KMS-11 (cell line): Measurements from ENCODE around the gene ADGRD1.
"Not testable (repeated sequence)": the region's sequence is repeated elsewhere in the genome, so short reads cannot be mapped to it uniquely, and the experiment has no call there.

Experiments
- H2AFZ ChIP-seq: fragments of 200-600 bp; sonication (generic); 2 replicates; pipeline ENCODE4 v1.6.1; 2016; ENCODE audit warnings: antibody characterized with exemption, mixed run types, low read depth
- H3K27ac ChIP-seq: fragments of 200-600 bp; sonication (generic); 2 replicates; pipeline ENCODE4 v1.6.1; 2016; ENCODE audit warnings: mild to moderate bottlenecking, mixed run types
- H3K27me3 ChIP-seq: fragments of 200-600 bp; sonication (generic); 2 replicates; pipeline ENCODE4 v1.6.1; 2017; ENCODE audit warnings: mild to moderate bottlenecking, low read depth, mixed run types, moderate library complexity; ENCODE audit not compliant: insufficient read depth
- H3K36me3 ChIP-seq: fragments of 200-600 bp; sonication (generic); 2 replicates; pipeline ENCODE4 v1.6.1; 2017; ENCODE audit warnings: mild to moderate bottlenecking, mixed run types; ENCODE audit not compliant: insufficient read depth
- H3K4me1 ChIP-seq: fragments of 200-600 bp; sonication (generic); 2 replicates; pipeline ENCODE4 v1.6.1; 2016; ENCODE audit warnings: mild to moderate bottlenecking, low read depth, mixed run types; ENCODE audit not compliant: poor library complexity, severe bottlenecking
- H3K4me2 ChIP-seq: fragments of 200-600 bp; sonication (generic); 2 replicates; pipeline ENCODE4 v1.7.0; 2016; ENCODE audit warnings: mild to moderate bottlenecking, mixed run types
- H3K4me3 ChIP-seq: fragments of 200-600 bp; sonication (generic); IDR thresholded peaks from 2 replicates; pipeline ENCODE4 v1.6.1; 2017; ENCODE audit warnings: low read depth, low read length, mixed read lengths; ENCODE audit not compliant: insufficient read depth
- H3K79me2 ChIP-seq: fragments of 200-600 bp; sonication (generic); 2 replicates; pipeline ENCODE4 v1.6.1; 2016; ENCODE audit warnings: low read depth, mixed run types; ENCODE audit not compliant: insufficient read depth
- H3K9ac ChIP-seq: fragments of 200-600 bp; sonication (generic); 2 replicates; pipeline ENCODE4 v1.6.1; 2016; ENCODE audit warnings: mild to moderate bottlenecking, mixed run types
- H4K20me1 ChIP-seq: fragments of 200-600 bp; sonication (generic); 2 replicates; pipeline ENCODE4 v1.6.1; 2016; ENCODE audit warnings: mild to moderate bottlenecking, mixed run types; ENCODE audit not compliant: insufficient read depth
- TF ChIP-seq, protein P1 (sequence below): fragments of 200-600 bp; sonication (generic); conservative IDR thresholded peaks from 2 replicates; pipeline ENCODE4 v1.6.1; 2017; ENCODE audit warnings: low read depth, mild to moderate bottlenecking, antibody characterized with exemption, low read length, moderate library complexity, mixed read lengths

Gene ADGRD1

GRCh38 chr12:131118371-131118770, 164.7 kb downstream of the ADGRD1 start:
- H3K4me2 ChIP-seq = no peak overlapping the region
- no peaks in the 10 kb centered on the region for H4K20me1 ChIP-seq
- no peaks in the 10 kb centered on the region for H3K36me3 ChIP-seq
- no peak overlapping the region for H3K9ac ChIP-seq
- H2AFZ ChIP-seq = no peak overlapping the region
- H3K4me1 ChIP-seq = no peaks in the 10 kb centered on the region
- H3K79me2 ChIP-seq = no peaks in the 10 kb centered on the region
- no peaks in the 10 kb centered on the region for H3K27me3 ChIP-seq
- H3K27ac ChIP-seq = no peak overlapping the region
- TF ChIP-seq, protein P1, sequence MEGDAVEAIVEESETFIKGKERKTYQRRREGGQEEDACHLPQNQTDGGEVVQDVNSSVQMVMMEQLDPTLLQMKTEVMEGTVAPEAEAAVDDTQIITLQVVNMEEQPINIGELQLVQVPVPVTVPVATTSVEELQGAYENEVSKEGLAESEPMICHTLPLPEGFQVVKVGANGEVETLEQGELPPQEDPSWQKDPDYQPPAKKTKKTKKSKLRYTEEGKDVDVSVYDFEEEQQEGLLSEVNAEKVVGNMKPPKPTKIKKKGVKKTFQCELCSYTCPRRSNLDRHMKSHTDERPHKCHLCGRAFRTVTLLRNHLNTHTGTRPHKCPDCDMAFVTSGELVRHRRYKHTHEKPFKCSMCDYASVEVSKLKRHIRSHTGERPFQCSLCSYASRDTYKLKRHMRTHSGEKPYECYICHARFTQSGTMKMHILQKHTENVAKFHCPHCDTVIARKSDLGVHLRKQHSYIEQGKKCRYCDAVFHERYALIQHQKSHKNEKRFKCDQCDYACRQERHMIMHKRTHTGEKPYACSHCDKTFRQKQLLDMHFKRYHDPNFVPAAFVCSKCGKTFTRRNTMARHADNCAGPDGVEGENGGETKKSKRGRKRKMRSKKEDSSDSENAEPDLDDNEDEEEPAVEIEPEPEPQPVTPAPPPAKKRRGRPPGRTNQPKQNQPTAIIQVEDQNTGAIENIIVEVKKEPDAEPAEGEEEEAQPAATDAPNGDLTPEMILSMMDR = no peak
- no peak overlapping the region for H3K4me3 ChIP-seq

DNA sequence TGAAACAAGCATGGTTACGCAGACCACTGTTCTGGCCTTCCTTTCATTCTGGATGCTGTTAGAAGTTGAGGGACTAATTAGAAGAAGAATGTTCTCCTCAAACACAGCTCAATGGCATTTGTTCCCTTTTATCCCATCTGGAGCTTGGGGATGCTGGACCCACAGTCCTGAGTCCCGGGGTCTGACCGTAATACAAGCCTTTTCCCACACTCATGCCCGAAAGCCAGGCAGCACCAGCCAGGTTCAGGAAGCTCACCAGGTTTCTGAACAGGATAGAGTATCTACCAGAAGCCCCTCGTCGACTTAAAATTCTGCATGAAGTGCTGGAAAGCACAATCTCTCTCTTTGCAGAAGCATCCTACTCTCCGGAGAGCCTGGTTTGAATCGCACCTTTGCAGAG, 165.6 kb downstream of the ADGRD1 start:
- H4K20me1 ChIP-seq, H3K79me2 ChIP-seq, H3K4me2 ChIP-seq, H3K27ac ChIP-seq, H3K4me1 ChIP-seq, H3K9ac ChIP-seq, H3K36me3 ChIP-seq, H3K27me3 ChIP-seq, H2AFZ ChIP-seq, H3K4me3 ChIP-seq: not testable (repeated sequence)

- Histone ChIP-seq H3K27ac (no peak overlapping the region), H3K4me3 (no peak overlapping the region), H4K20me1 (no peaks in the 10 kb centered on the region), H3K4me2 (no peak overlapping the region), H3K79me2 (no peaks in the 10 kb centered on the region), H3K36me3 (no peaks in the 10 kb centered on the region), H3K27me3 (no peaks in the 10 kb centered on the region), H3K9ac (no peak overlapping the region), H3K4me1 (no peaks in the 10 kb centered on the region), H2AFZ (no peak overlapping the region)
- TF ChIP-seq, protein P1 = no peak
Observed at GRCh38 chr12:131119936-131120335, 166.2 kb downstream of the ADGRD1 start.

- H3K9ac ChIP-seq = no peak overlapping the region
- no peaks in the 10 kb centered on the region for H3K79me2 ChIP-seq
- H2AFZ ChIP-seq = no peak overlapping the region
- H3K4me3 ChIP-seq = no peak overlapping the region
- no peak overlapping the region for H3K4me2 ChIP-seq
- TF ChIP-seq, protein P1 = no peak
- no peaks in the 10 kb centered on the region for H3K36me3 ChIP-seq
- no peak overlapping the region for H3K27ac ChIP-seq
- H3K27me3 ChIP-seq = no peaks in the 10 kb centered on the region
- H3K4me1 ChIP-seq = no peaks in the 10 kb centered on the region
- H4K20me1 ChIP-seq = no peaks in the 10 kb centered on the region
Observed at GRCh38 chr12:131120831-131121271, 167.1 kb downstream of the ADGRD1 start.

DNA sequence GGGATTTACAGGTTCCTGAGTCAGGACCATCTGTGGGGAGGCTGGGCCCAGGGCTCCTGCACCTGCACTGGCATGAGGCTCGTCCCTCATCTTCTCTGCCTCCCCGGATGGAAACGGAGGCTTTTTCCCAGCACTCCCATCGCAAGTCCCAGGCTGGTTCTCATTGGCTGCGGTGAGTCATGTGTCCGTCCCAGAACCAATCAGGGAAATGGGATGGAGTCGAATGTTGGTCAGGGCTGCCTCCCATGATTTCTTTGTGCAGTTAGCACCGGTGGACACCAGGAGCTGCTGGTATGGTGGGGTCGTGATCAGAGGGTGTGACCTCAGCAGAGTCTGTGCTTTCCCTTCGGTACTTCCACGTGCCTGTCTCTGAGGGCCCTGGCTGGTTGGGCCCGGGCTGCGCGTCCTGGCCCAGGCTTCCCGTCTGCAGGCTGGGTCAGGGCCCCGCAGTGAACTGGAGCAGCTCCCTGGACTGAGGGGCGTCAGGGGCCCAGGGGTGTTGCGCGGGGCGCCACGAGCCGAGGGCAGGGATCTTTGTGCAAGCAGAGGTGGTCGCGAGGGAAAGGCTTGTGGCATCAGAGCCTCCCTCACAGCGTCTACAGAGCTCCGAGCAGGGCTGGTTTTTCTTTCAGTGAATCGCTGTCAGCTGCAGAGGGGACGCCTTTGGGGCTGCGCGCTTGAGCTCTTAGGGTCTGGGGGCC, 168.1 kb downstream of the ADGRD1 start:
- TF ChIP-seq, protein P1 = no peak
- Histone ChIP-seq H3K79me2 (no peaks in the 10 kb centered on the region), H2AFZ (no peak overlapping the region), H3K4me3 (no peak overlapping the region), H3K27me3 (no peaks in the 10 kb centered on the region), H4K20me1 (no peaks in the 10 kb centered on the region), H3K27ac (no peak overlapping the region), H3K4me2 (no peak overlapping the region), H3K36me3 (no peaks in the 10 kb centered on the region), H3K4me1 (no peaks in the 10 kb centered on the region), H3K9ac (no peak overlapping the region)
